Measurements from ENCODE around the gene OR14A2. TPM values are rescaled to one million over a fixed set of nuclear protein-coding genes. Genes with fewer than 3 reads are reported as not detected.

Gene OR14A2
- polyA plus RNA-seq, 1 donor from 2014 or later: not detected

DNA sequence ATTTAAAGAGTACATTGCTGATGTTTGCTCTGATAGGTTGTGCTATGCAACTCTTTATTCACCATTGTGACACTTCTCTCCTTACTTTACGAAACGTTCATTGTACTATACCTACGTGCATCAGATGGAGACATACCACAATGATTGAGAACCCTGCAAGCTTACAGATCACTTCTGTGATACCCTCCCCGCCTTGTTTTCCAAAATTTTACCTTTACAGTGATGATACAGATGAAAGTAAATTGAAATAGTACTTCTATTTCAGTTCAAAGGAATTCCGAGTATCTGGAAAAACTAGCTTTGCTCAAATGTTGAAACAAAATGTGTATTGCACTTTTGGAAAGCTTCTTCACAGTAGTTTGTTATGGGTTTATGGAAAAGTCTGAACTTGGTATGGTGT, 6.2 kb downstream of the OR14A2 start:
- H3F3A ChIP-seq (ENCODE audit: insufficient read depth, low read length, poor library complexity, severe bottlenecking): no peaks in the 10 kb centered on the region
- no peaks in the 10 kb centered on the region for H4K20me1 ChIP-seq (ENCODE audit: insufficient read depth)
- H3K9me2 ChIP-seq (ENCODE audit: insufficient read depth, low read length): no peaks in the 10 kb centered on the region
- no peaks in the 10 kb centered on the region for H3K9me3 ChIP-seq (ENCODE audit: low read length)
- no peaks in the 10 kb centered on the region for H3K36me3 ChIP-seq (ENCODE audit: insufficient read depth, low read length)
- no peaks in the 10 kb centered on the region for H3K79me2 ChIP-seq (replicated peaks; ENCODE audit: insufficient read depth, low read length)
- H2AFZ ChIP-seq (ENCODE audit: low read depth, low read length): no peak overlapping the region
- TF ChIP-seq EZH2 (IDR thresholded peaks at IDR 0.05; ENCODE audit: borderline replicate concordance, insufficient read depth, low read length, poor library complexity, severe bottlenecking) (no peak), TAF1 (IDR thresholded peaks at IDR 0.05; ENCODE audit: low read depth) (no peak), RAD21 (conservative IDR thresholded peaks at IDR 0.05) (no peak), POLR2AphosphoS5 (IDR thresholded peaks at IDR 0.05) (no peak), MXI1 (conservative IDR thresholded peaks at IDR 0.05; ENCODE audit: poor library complexity, severe bottlenecking) (no peak), EP300 (conservative IDR thresholded peaks at IDR 0.05; ENCODE audit: poor library complexity, severe bottlenecking) (no peak)
- TF ChIP-seq, protein P1, sequence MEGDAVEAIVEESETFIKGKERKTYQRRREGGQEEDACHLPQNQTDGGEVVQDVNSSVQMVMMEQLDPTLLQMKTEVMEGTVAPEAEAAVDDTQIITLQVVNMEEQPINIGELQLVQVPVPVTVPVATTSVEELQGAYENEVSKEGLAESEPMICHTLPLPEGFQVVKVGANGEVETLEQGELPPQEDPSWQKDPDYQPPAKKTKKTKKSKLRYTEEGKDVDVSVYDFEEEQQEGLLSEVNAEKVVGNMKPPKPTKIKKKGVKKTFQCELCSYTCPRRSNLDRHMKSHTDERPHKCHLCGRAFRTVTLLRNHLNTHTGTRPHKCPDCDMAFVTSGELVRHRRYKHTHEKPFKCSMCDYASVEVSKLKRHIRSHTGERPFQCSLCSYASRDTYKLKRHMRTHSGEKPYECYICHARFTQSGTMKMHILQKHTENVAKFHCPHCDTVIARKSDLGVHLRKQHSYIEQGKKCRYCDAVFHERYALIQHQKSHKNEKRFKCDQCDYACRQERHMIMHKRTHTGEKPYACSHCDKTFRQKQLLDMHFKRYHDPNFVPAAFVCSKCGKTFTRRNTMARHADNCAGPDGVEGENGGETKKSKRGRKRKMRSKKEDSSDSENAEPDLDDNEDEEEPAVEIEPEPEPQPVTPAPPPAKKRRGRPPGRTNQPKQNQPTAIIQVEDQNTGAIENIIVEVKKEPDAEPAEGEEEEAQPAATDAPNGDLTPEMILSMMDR (IDR thresholded peaks at IDR 0.05; ENCODE audit: poor library complexity, severe bottlenecking): no peak
- TF ChIP-seq, protein P2, sequence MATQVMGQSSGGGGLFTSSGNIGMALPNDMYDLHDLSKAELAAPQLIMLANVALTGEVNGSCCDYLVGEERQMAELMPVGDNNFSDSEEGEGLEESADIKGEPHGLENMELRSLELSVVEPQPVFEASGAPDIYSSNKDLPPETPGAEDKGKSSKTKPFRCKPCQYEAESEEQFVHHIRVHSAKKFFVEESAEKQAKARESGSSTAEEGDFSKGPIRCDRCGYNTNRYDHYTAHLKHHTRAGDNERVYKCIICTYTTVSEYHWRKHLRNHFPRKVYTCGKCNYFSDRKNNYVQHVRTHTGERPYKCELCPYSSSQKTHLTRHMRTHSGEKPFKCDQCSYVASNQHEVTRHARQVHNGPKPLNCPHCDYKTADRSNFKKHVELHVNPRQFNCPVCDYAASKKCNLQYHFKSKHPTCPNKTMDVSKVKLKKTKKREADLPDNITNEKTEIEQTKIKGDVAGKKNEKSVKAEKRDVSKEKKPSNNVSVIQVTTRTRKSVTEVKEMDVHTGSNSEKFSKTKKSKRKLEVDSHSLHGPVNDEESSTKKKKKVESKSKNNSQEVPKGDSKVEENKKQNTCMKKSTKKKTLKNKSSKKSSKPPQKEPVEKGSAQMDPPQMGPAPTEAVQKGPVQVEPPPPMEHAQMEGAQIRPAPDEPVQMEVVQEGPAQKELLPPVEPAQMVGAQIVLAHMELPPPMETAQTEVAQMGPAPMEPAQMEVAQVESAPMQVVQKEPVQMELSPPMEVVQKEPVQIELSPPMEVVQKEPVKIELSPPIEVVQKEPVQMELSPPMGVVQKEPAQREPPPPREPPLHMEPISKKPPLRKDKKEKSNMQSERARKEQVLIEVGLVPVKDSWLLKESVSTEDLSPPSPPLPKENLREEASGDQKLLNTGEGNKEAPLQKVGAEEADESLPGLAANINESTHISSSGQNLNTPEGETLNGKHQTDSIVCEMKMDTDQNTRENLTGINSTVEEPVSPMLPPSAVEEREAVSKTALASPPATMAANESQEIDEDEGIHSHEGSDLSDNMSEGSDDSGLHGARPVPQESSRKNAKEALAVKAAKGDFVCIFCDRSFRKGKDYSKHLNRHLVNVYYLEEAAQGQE (IDR thresholded peaks at IDR 0.05; ENCODE audit: borderline replicate concordance): no peak
- no peak overlapping the region for H3K4me3 ChIP-seq (ENCODE audit: low read length)
- H3K4me2 ChIP-seq (ENCODE audit: low read length): no peak overlapping the region
- no peaks in the 10 kb centered on the region for H3K27me3 ChIP-seq (ENCODE audit: insufficient read depth, low read depth, low read length)
- H3K9ac ChIP-seq (ENCODE audit: low read length): no peak overlapping the region
- no peak overlapping the region for H3K27ac ChIP-seq (ENCODE audit: low read length)

DNA sequence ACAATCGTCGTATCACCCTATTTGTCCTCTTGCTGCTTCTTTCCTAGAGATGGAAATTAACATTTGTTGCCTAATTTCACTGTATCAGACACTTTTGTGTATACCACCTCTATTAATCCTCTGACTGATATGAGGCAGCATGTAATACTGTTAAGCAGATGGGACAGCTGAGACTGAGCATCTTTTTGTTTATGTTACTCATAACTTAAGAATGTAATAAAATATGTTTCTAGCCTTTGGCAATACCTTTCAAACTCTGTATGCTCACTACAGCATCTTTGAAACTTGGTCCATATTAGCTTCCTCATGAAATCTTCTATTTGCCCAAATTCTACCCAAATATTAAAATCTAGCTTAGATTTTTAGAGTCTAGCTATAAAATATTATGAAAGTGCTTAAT, 7.2 kb downstream of the OR14A2 start:
- no peak for TF ChIP-seq RAD21 (conservative IDR thresholded peaks at IDR 0.05)
- TF ChIP-seq EP300 (conservative IDR thresholded peaks at IDR 0.05; ENCODE audit: poor library complexity, severe bottlenecking): no peak
- TF ChIP-seq POLR2AphosphoS5 (IDR thresholded peaks at IDR 0.05): no peak
- TF ChIP-seq, protein P1 (IDR thresholded peaks at IDR 0.05; ENCODE audit: poor library complexity, severe bottlenecking): no peak
- TF ChIP-seq TAF1 (IDR thresholded peaks at IDR 0.05; ENCODE audit: low read depth): no peak
- no peak for TF ChIP-seq MXI1 (conservative IDR thresholded peaks at IDR 0.05; ENCODE audit: poor library complexity, severe bottlenecking)
- TF ChIP-seq, protein P2 (IDR thresholded peaks at IDR 0.05; ENCODE audit: borderline replicate concordance): no peak
- no peak for TF ChIP-seq EZH2 (IDR thresholded peaks at IDR 0.05; ENCODE audit: borderline replicate concordance, insufficient read depth, low read length, poor library complexity, severe bottlenecking)
- no peak for TF ChIP-seq SMC3 (conservative IDR thresholded peaks at IDR 0.05; ENCODE audit: poor library complexity)
- H2AFZ ChIP-seq (ENCODE audit: low read depth, low read length): no peak overlapping the region
- no peaks in the 10 kb centered on the region for H3F3A ChIP-seq (ENCODE audit: insufficient read depth, low read length, poor library complexity, severe bottlenecking)
- no peaks in the 10 kb centered on the region for H4K20me1 ChIP-seq (ENCODE audit: insufficient read depth)
- H3K4me3 ChIP-seq (ENCODE audit: low read length): no peak overlapping the region
- H3K27me3 ChIP-seq (ENCODE audit: insufficient read depth, low read depth, low read length): no peaks in the 10 kb centered on the region
- H3K9me2 ChIP-seq (ENCODE audit: insufficient read depth, low read length): no peaks in the 10 kb centered on the region
- H3K36me3 ChIP-seq (ENCODE audit: insufficient read depth, low read length): no peaks in the 10 kb centered on the region
- H3K4me2 ChIP-seq (ENCODE audit: low read length): no peak overlapping the region
- H3K9ac ChIP-seq (ENCODE audit: low read length): no peak overlapping the region
- no peak overlapping the region for H3K27ac ChIP-seq (ENCODE audit: low read length)
- H3K9me3 ChIP-seq (ENCODE audit: low read length): no peaks in the 10 kb centered on the region
- H3K79me2 ChIP-seq (replicated peaks; ENCODE audit: insufficient read depth, low read length): no peaks in the 10 kb centered on the region

Measured in neural cell (in vitro differentiated cells).